Neuron (in vitro differentiated cells): ENCODE data around the gene RIPOR3.

Source experiments
- H2AFZ ChIP-seq: one replicate; pipeline ENCODE4 v1.6.1; 2013; ENCODE audit warnings: low read depth, mild to moderate bottlenecking, inconsistent platforms, low read length, moderate library complexity
- H3K27me3 ChIP-seq: one replicate; pipeline ENCODE4 v1.6.1; 2013; ENCODE audit warnings: low read length; ENCODE audit not compliant: insufficient read depth
- H3K36me3 ChIP-seq: one replicate; pipeline ENCODE4 v1.6.1; 2013; ENCODE audit warnings: low read length; ENCODE audit not compliant: insufficient read depth
- H3K4me1 ChIP-seq: one replicate; pipeline ENCODE4 v1.6.1; 2013; ENCODE audit warnings: low read length; ENCODE audit not compliant: insufficient read depth
- H3K4me3 ChIP-seq: 2 replicates; pipeline ENCODE4 v1.5.1; 2013; ENCODE audit warnings: mild to moderate bottlenecking, low read length, moderate library complexity
- H3K9me3 ChIP-seq: one replicate; pipeline ENCODE4 v1.6.1; 2013; ENCODE audit warnings: low read length

Gene RIPOR3

GRCh38 chr20:50587291-50587961 is 103.9 kb downstream of the RIPOR3 start:
- Histone ChIP-seq H3K27me3 (no peaks in the 10 kb centered on the region), H3K9me3 (no peaks in the 10 kb centered on the region), H3K4me1 (no peaks in the 10 kb centered on the region), H2AFZ (no peak overlapping the region), H3K4me3 (no peak overlapping the region), H3K36me3 (peaks cover 40% of the 10 kb centered on the region)

DNA sequence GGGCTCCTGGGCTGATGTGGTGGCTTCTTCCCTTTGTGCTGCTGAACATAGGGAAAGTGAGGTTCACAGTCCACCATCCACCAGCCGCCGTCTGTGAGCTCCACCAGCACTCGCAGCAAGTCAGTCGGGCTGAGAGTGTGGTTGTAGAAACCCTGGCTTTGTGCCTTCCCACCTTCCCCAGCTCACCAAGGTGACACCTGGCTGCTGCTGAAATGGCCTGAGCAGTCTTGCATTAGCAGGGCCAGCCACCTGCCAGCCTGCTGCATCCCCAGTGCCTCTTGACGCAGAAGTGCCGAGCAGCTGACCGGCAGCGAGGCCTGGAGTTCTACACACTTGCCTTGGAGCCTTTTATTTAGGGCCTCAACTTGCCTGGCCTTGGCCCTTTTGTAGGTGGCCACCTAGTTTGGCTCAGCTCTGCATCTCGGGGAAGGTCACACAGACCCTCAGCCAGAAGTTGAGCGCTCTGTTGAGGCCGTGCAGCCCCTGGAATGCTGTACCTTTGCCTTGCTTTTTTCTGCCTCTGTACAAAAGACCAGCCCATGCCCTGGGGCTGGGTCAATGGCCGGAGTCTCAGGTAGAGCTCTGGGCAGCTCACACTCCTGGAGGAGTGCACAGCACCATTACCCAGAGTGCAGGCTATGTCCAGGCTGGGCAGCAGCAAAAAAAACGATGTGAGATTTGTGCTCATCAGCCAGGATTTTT is 104.7 kb downstream of the RIPOR3 start:
- no peaks in the 10 kb centered on the region for H3K27me3 ChIP-seq
- H3K36me3 ChIP-seq: peaks cover 47% of the 10 kb centered on the region
- H3K4me1 ChIP-seq: no peaks in the 10 kb centered on the region
- H2AFZ ChIP-seq: no peak overlapping the region
- no peak overlapping the region for H3K4me3 ChIP-seq
- no peaks in the 10 kb centered on the region for H3K9me3 ChIP-seq

DNA sequence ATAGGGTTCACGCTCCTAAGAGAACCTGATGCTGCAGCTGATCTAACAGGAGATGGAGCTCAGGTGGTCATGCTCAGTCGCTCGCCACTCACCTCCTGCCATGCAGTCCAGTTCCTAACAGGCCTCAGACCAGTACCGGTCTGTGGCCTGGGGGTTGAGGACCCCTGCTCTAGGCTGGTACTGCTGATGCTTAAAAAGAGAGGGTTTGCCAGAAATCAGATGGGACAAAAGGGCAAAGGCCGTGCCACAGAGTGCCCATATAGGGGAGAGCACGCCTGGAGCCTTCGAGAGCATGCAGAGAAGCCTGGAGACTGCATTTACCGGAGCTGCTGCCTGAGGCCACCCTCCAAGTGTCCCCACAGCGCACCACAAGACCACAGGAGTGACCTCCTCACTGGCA is 105.7 kb downstream of the RIPOR3 start:
- no peaks in the 10 kb centered on the region for H3K4me1 ChIP-seq

GRCh38 chr20:50585214-50585613 is 106.1 kb downstream of the RIPOR3 start:
- Histone ChIP-seq H2AFZ (no peak overlapping the region), H3K36me3 (peaks cover 60% of the 10 kb centered on the region), H3K4me3 (no peak overlapping the region), H3K9me3 (no peaks in the 10 kb centered on the region), H3K27me3 (no peaks in the 10 kb centered on the region), H3K4me1 (no peaks in the 10 kb centered on the region)

More for the DNA sequence above, 105.7 kb downstream of the RIPOR3 start:
- Histone ChIP-seq H3K4me3 (no peak overlapping the region), H3K36me3 (peaks cover 56% of the 10 kb centered on the region), H2AFZ (no peak overlapping the region), H3K9me3 (no peaks in the 10 kb centered on the region), H3K27me3 (no peaks in the 10 kb centered on the region)

DNA sequence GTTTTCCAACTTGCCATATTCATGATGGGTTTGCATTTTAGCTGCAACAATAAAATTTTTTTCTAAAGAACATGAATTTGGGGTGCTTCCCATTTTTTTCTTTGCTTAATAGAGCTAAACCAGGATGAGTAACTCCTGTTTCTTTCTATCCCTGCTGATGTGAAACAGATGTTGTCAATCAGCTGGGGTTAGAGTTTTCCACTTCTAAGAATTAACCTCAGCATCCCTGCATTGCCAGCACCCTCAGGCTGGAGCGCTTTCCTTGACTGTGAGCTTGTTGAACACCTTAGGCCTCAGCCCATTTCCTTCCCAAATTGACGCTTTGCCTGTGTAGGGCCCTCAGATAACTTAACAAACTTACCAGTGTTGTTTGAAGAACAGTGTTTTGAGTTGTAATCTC is 106.7 kb downstream of the RIPOR3 start:
- H3K9me3 ChIP-seq: no peaks in the 10 kb centered on the region

GRCh38 chr20:50583442-50584150 is 107.7 kb downstream of the RIPOR3 start:
- H3K27me3 ChIP-seq: no peaks in the 10 kb centered on the region
- H3K36me3 ChIP-seq: peaks cover 74% of the 10 kb centered on the region
- no peaks in the 10 kb centered on the region for H3K9me3 ChIP-seq
- no peak overlapping the region for H2AFZ ChIP-seq
- H3K4me3 ChIP-seq: no peak overlapping the region
- no peaks in the 10 kb centered on the region for H3K4me1 ChIP-seq

More for the DNA sequence above, 106.7 kb downstream of the RIPOR3 start:
- Histone ChIP-seq H3K27me3 (no peaks in the 10 kb centered on the region), H3K4me1 (no peaks in the 10 kb centered on the region), H3K36me3 (peaks cover 64% of the 10 kb centered on the region), H2AFZ (no peak overlapping the region), H3K4me3 (no peak overlapping the region)

GRCh38 chr20:50582591-50583234 is 108.6 kb downstream of the RIPOR3 start:
- no peaks in the 10 kb centered on the region for H3K9me3 ChIP-seq
- no peak overlapping the region for H3K4me3 ChIP-seq
- no peak overlapping the region for H2AFZ ChIP-seq
- H3K27me3 ChIP-seq: no peaks in the 10 kb centered on the region
- H3K36me3 ChIP-seq: peaks cover 82% of the 10 kb centered on the region
- H3K4me1 ChIP-seq: no peaks in the 10 kb centered on the region

- H3K4me3 ChIP-seq: no peak overlapping the region
- peaks cover 82% of the 10 kb centered on the region for H3K36me3 ChIP-seq
- no peaks in the 10 kb centered on the region for H3K9me3 ChIP-seq
- no peaks in the 10 kb centered on the region for H3K4me1 ChIP-seq
- H2AFZ ChIP-seq: no peak overlapping the region
- H3K27me3 ChIP-seq: no peaks in the 10 kb centered on the region
These were observed 109.2 kb downstream of the RIPOR3 start for GRCh38 chr20:50582092-50582491.

GRCh38 chr20:50580842-50581544 is 110.3 kb downstream of the RIPOR3 start:
- Histone ChIP-seq H3K27me3 (no peaks in the 10 kb centered on the region), H3K9me3 (no peaks in the 10 kb centered on the region), H2AFZ (no peak overlapping the region), H3K4me1 (no peaks in the 10 kb centered on the region), H3K4me3 (no peak overlapping the region), H3K36me3 (peaks cover 77% of the 10 kb centered on the region)

DNA sequence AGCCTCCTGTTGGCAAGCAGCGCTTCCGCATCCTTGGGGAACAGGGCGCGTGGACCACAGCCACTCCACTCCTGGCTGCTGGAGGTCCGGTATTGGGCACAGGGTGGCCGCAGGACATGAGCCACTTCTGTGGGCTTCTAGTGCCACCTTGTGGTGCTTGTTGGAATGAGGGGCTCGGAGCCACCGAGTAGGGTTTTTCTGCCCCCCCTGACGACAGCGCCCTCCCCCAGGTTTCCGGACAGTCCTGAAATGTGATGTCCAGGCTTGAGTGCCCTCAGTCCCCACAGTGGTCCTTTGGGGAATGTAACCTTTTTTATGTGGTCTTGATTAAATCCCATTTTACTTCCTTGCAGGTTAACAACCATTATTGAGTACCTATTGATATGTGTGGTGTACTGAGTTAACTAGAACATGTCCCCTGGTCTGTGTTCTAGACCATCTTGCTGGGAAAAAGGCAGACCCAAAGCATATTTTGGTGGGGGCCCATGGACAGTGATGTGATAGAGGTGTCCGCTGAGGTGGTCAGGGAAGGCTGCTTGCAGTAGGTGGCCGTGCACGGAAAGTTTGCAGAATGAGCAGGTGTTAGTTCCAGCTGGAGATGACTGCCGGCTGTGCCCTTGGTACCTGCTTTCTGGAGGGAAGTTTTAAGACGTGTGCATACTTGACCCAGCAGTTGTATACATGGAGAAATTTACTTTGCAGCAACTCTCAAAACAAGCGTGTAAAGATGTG is 111.2 kb downstream of the RIPOR3 start:
- Histone ChIP-seq H3K4me3 (no peak overlapping the region), H3K9me3 (no peaks in the 10 kb centered on the region), H2AFZ (no peak overlapping the region), H3K4me1 (no peaks in the 10 kb centered on the region), H3K36me3 (peaks cover 74% of the 10 kb centered on the region), H3K27me3 (no peaks in the 10 kb centered on the region)

- Histone ChIP-seq H3K27me3 (no peaks in the 10 kb centered on the region), H2AFZ (no peak overlapping the region), H3K4me3 (no peak overlapping the region), H3K9me3 (no peaks in the 10 kb centered on the region), H3K4me1 (no peaks in the 10 kb centered on the region), H3K36me3 (peaks cover 78% of the 10 kb centered on the region)
These were observed 111.8 kb downstream of the RIPOR3 start for GRCh38 chr20:50579511-50579910.

- H3K9me3 ChIP-seq: no peaks in the 10 kb centered on the region
- no peak overlapping the region for H2AFZ ChIP-seq
- H3K36me3 ChIP-seq: peaks cover 78% of the 10 kb centered on the region
- H3K4me3 ChIP-seq: no peak overlapping the region
- peaks cover 4% of the 10 kb centered on the region for H3K4me1 ChIP-seq
- H3K27me3 ChIP-seq: no peaks in the 10 kb centered on the region
These were observed 112.6 kb downstream of the RIPOR3 start for GRCh38 chr20:50578778-50579165.
